Natural killer cell (primary cell): ENCODE results near the gene ANKRD6. TPM values are rescaled to one million over a fixed set of nuclear protein-coding genes. Genes with fewer than 3 reads are reported as not detected.

Source experiments
- ATAC-seq, 3 donors: fragments of 150-1000 bp in 2 of 3; fragments of 200-7000 bp in 1 of 3; cut with Tn5 transposase; 1 replicate in 1 of 3; 2 replicates in 2 of 3; pipeline ENCODE4 v1.10.0; 2021; ENCODE audit warnings: mild to moderate bottlenecking in 2 of 3, moderate library complexity in 2 of 3
- DNase-seq, 2 donors: peaks; one replicate each; pipeline versions ENCODE4 v3.0.0 to v3.0.0-alpha.2; 2013 to 2021; ENCODE audit warnings: mixed read lengths in 1 of 2
- H3K27ac ChIP-seq: one replicate; pipeline ENCODE4 v1.5.1; 2013; ENCODE audit warnings: mild to moderate bottlenecking, low read length
- H3K27me3 ChIP-seq: one replicate; pipeline ENCODE4 v1.6.1; 2013; ENCODE audit warnings: low read length; ENCODE audit not compliant: control insufficient read depth, insufficient read depth
- H3K36me3 ChIP-seq: one replicate; pipeline ENCODE4 v1.6.1; 2013; ENCODE audit warnings: low read length; ENCODE audit not compliant: control insufficient read depth, insufficient read depth
- H3K4me1 ChIP-seq: one replicate; pipeline ENCODE4 v1.6.1; 2013; ENCODE audit warnings: low read length; ENCODE audit not compliant: control insufficient read depth, insufficient read depth
- H3K4me3 ChIP-seq: one replicate; pipeline ENCODE4 v1.5.1; 2013; ENCODE audit warnings: low read length
- H3K9me3 ChIP-seq: one replicate; pipeline ENCODE4 v1.6.1; 2013; ENCODE audit warnings: low read length; ENCODE audit not compliant: control insufficient read depth, insufficient read depth
- H3K27ac Mint-ChIP-seq, 2 donors: one replicate each; pipeline ENCODE4 v1.8.0; 2022; ENCODE audit warnings: mild to moderate bottlenecking in 2 of 2, mixed read lengths in 2 of 2, moderate library complexity in 1 of 2
- H3K27me3 Mint-ChIP-seq, 2 donors: one replicate each; pipeline ENCODE4 v1.8.0; 2022; ENCODE audit warnings: low read depth in 2 of 2, mixed read lengths in 2 of 2
- H3K36me3 Mint-ChIP-seq: one replicate; pipeline ENCODE4 v1.8.0; 2022; ENCODE audit warnings: mixed read lengths
- H3K4me1 Mint-ChIP-seq, 2 donors: one replicate each; pipeline ENCODE4 v1.8.0; 2022; ENCODE audit warnings: mixed read lengths in 2 of 2
- H3K4me3 Mint-ChIP-seq: one replicate; pipeline ENCODE4 v1.8.0; 2022; ENCODE audit warnings: mild to moderate bottlenecking, moderate library complexity, mixed read lengths
- H3K9me3 Mint-ChIP-seq, 2 donors: one replicate each; pipeline ENCODE4 v1.8.0; 2022; ENCODE audit warnings: mixed read lengths in 2 of 2
- WGBS: methylation state at CpG from one replicate; pipeline ENCODE4 v1.1.7; 2013; ENCODE audit warnings: missing lambda C conversion rate; ENCODE audit not compliant: insufficient coverage; 5-methylcytosine and 5-hydroxymethylcytosine counted together
- intact Hi-C: fragments of 100-400 bp; cut with micrococcal nuclease; formaldehyde crosslinking; loops from one replicate; pipeline ENCODE4 v1.14.2; 2022
- total RNA-seq, 4 donors: library from RNA; stranded (reverse); fragments of 120-200 nt in 1 of 4; gene quantifications; one replicate each; pipeline versions ENCODE4 v1.2.3 to v1.2.4, GENCODE V29; 2013 to 2022
- TF ChIP-seq, protein P1 (sequence below): fragments of 200-600 bp; IDR thresholded peaks from one replicate; pipeline ENCODE4 v1.8.0; 2022; ENCODE audit warnings: antibody characterized with exemption

The ANKRD6 gene
- total RNA-seq, 3 donors from 2014 or later (not counting 1 experiment from before 2014, with no cell fraction given), result 4.5 to 9.0 (median 4.6) TPM

DNA sequence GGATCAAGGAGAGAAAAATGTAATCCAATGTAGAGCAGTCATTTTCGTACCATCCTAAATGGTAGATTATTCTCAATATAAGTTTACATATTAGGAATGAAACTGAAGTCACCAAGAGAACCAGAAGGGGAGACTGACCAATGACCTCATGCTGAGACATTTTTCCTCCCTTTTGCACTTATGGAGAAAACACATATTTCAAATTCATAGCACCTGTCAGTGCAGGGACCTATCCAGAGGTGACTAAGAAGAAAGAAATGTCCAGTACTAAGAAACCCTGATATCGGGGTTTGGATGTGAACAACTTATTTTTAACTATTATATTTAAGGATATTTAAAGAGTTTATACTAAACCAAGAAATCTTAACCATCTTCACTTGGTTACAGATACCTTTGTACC, 222.2 kb downstream of the ANKRD6 start:
- H3K27ac Mint-ChIP-seq, result no peak overlapping the region
- H3K9me3 ChIP-seq, result no peaks in the 10 kb centered on the region
- peaks cover 28% of the 10 kb centered on the region for H3K36me3 Mint-ChIP-seq
- H3K36me3 ChIP-seq, result peaks cover 78% of the 10 kb centered on the region
- no peaks in the 10 kb centered on the region for H3K4me1 ChIP-seq
- ATAC-seq, result no peak
- H3K27me3 ChIP-seq, result no peaks in the 10 kb centered on the region
- H3K27ac ChIP-seq, result no peak overlapping the region
- no peaks in the 10 kb centered on the region for H3K27me3 Mint-ChIP-seq
- DNase-seq, result no peak
- H3K9me3 Mint-ChIP-seq, result no peaks in the 10 kb centered on the region
- WGBS, result no CpG with 5 or more reads among the region's 2 CpGs
- TF ChIP-seq, protein P1, sequence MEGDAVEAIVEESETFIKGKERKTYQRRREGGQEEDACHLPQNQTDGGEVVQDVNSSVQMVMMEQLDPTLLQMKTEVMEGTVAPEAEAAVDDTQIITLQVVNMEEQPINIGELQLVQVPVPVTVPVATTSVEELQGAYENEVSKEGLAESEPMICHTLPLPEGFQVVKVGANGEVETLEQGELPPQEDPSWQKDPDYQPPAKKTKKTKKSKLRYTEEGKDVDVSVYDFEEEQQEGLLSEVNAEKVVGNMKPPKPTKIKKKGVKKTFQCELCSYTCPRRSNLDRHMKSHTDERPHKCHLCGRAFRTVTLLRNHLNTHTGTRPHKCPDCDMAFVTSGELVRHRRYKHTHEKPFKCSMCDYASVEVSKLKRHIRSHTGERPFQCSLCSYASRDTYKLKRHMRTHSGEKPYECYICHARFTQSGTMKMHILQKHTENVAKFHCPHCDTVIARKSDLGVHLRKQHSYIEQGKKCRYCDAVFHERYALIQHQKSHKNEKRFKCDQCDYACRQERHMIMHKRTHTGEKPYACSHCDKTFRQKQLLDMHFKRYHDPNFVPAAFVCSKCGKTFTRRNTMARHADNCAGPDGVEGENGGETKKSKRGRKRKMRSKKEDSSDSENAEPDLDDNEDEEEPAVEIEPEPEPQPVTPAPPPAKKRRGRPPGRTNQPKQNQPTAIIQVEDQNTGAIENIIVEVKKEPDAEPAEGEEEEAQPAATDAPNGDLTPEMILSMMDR, result no peak
- H3K4me1 Mint-ChIP-seq, result no peaks in the 10 kb centered on the region
- intact Hi-C loops, result no loop called here
- H3K4me3 Mint-ChIP-seq, result no peak overlapping the region
- no peak overlapping the region for H3K4me3 ChIP-seq

DNA sequence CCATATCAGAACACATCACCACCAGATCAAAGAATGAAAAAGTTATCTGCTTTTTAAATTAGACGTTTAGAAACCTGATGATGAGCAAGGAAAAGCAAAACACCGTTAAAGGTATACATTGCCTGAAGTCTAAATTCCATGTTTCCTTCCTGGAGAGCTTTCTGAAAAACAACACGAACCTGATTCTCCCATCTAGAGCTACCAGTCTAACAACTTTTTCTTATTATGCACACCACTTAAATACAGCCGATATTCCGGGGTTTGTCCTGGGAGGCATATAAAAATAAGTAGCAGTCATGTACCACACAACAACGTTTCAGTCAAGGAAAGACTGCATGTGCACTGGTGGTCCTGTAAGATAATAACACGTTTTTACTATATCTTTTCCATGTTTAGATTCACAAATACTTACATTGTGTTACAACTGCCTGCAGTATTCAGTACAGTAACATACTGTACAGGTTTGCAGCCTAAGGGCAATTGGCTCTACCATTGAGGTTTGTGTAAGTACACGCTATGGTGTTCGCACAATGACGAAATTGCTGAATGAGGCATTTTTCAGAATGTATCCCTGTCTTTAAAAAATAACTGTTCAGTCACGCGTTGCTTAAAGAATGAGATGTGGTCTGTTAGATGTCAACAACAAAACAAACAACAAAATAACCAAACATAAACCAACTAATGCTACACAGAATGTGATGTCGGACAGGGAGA, 224.7 kb downstream of the ANKRD6 start:
- Histone ChIP-seq H3K36me3 (peaks cover 82% of the 10 kb centered on the region), H3K4me1 (no peaks in the 10 kb centered on the region), H3K27me3 (no peaks in the 10 kb centered on the region), H3K27ac (no peak overlapping the region), H3K9me3 (no peaks in the 10 kb centered on the region), H3K4me3 (no peak overlapping the region)
- Mint-ChIP-seq H3K9me3 (no peaks in the 10 kb centered on the region), H3K36me3 (peaks cover 33% of the 10 kb centered on the region), H3K27ac (no peak overlapping the region), H3K4me3 (no peak overlapping the region), H3K27me3 (no peaks in the 10 kb centered on the region), H3K4me1 (no peaks in the 10 kb centered on the region)
- WGBS, result 95% methylated on average over 11 of the region's 13 CpGs
- intact Hi-C loops, result no loop called here
- DNase-seq (no peak), ATAC-seq (no peak)
- TF ChIP-seq, protein P1, result no peak

DNA sequence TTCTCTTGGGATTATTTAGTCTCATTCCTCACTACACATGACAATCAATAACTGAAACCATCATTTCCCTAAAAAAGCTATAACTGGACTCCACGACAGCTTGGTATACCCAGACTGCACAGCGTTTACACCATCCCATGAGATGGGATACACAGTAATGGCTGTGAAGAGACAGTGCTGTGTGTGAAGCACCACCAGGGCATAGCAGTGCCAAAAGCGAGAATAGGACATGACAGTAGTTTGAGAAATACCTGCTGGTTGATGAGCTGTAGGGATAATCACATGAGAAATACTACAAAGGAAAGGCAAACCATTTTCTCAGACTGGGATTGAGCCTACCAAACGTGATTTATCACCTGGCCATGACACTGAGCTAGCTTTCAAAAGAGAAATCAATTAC, 228.0 kb downstream of the ANKRD6 start:
- no peak overlapping the region for H3K27ac ChIP-seq
- 88% methylated on average over 4 of the region's 4 CpGs for WGBS
- ATAC-seq, result no peak
- no peak overlapping the region for H3K4me3 ChIP-seq
- H3K4me1 ChIP-seq, result no peaks in the 10 kb centered on the region
- H3K27me3 Mint-ChIP-seq, result no peaks in the 10 kb centered on the region
- H3K27me3 ChIP-seq, result no peaks in the 10 kb centered on the region
- H3K9me3 ChIP-seq, result no peaks in the 10 kb centered on the region
- intact Hi-C loops, result no loop called here
- no peak overlapping the region for H3K4me3 Mint-ChIP-seq
- TF ChIP-seq, protein P1, result no peak
- H3K36me3 ChIP-seq, result peaks cover 71% of the 10 kb centered on the region
- H3K4me1 Mint-ChIP-seq, result no peaks in the 10 kb centered on the region
- no peak overlapping the region for H3K27ac Mint-ChIP-seq
- H3K36me3 Mint-ChIP-seq, result peaks cover 33% of the 10 kb centered on the region
- DNase-seq, result no peak
- H3K9me3 Mint-ChIP-seq, result no peaks in the 10 kb centered on the region

- Mint-ChIP-seq H3K27ac (no peak overlapping the region), H3K36me3 (peaks cover 33% of the 10 kb centered on the region), H3K27me3 (no peaks in the 10 kb centered on the region), H3K4me3 (no peak overlapping the region), H3K4me1 (no peaks in the 10 kb centered on the region), H3K9me3 (no peaks in the 10 kb centered on the region)
- H3K27ac ChIP-seq, result no peak overlapping the region
- peaks cover 67% of the 10 kb centered on the region for H3K36me3 ChIP-seq
- H3K4me1 ChIP-seq, result no peaks in the 10 kb centered on the region
- TF ChIP-seq, protein P1, result no peak
- ATAC-seq, result no peak
- H3K9me3 ChIP-seq, result no peaks in the 10 kb centered on the region
- H3K4me3 ChIP-seq, result no peak overlapping the region
- 100% methylated on average over 1 of the region's 1 CpG for WGBS
- no peaks in the 10 kb centered on the region for H3K27me3 ChIP-seq
- intact Hi-C loops, result no loop called here
- DNase-seq, result no peak
These were observed 228.6 kb downstream of the ANKRD6 start for GRCh38 chr6:89661559-89661958.
